Smooth muscle cell (in vitro differentiated cells): ENCODE results near the gene CD44. TPM values are rescaled to one million over a fixed set of nuclear protein-coding genes. Genes with fewer than 3 reads are reported as not detected.
A peak's percentile ranks its signal among the peaks of the same experiment; 100 is the strongest.

Experiments
- DNase-seq: peaks from one replicate; lab custom pipeline; 2025; ENCODE audit not compliant: unreplicated experiment; lab: John Stamatoyannopoulos, UW
- H2AFZ ChIP-seq: fragments of 200-600 bp; sonication (generic); 2 replicates; pipeline ENCODE4 v1.6.0; 2016; ENCODE audit warnings: antibody characterized with exemption, low read depth, mild to moderate bottlenecking
- H3F3A ChIP-seq: fragments of 200-600 bp; sonication (generic); 2 replicates; pipeline ENCODE4 v1.6.0; 2017; ENCODE audit warnings: antibody characterized with exemption, low read depth
- H3K27ac ChIP-seq: fragments of 200-600 bp; sonication (generic); 2 replicates; pipeline ENCODE4 v1.5.1; 2016; ENCODE audit warnings: low read depth, mild to moderate bottlenecking
- H3K27me3 ChIP-seq: fragments of 200-600 bp; sonication (generic); 2 replicates; pipeline ENCODE4 v1.6.1; 2016; ENCODE audit warnings: low read depth, mild to moderate bottlenecking
- H3K36me3 ChIP-seq: fragments of 200-600 bp; sonication (generic); 2 replicates; pipeline ENCODE4 v1.5.1; 2016; ENCODE audit warnings: low read depth
- H3K4me1 ChIP-seq: fragments of 200-600 bp; sonication (generic); 2 replicates; pipeline ENCODE4 v1.5.1; 2016; ENCODE audit warnings: low read depth
- H3K4me2 ChIP-seq: fragments of 200-600 bp; sonication (generic); 2 replicates; pipeline ENCODE4 v1.6.0; 2016; ENCODE audit warnings: mild to moderate bottlenecking
- H3K4me3 ChIP-seq: fragments of 200-600 bp; sonication (generic); 2 replicates; pipeline ENCODE4 v1.5.1; 2016; ENCODE audit warnings: mild to moderate bottlenecking
- H3K79me2 ChIP-seq: fragments of 200-600 bp; sonication (generic); 2 replicates; pipeline ENCODE4 v1.6.0; 2016; ENCODE audit warnings: low read depth, mild to moderate bottlenecking
- H3K9ac ChIP-seq: fragments of 200-600 bp; sonication (generic); 2 replicates; pipeline ENCODE4 v1.6.0; 2016; ENCODE audit warnings: low read depth
- H3K9me3 ChIP-seq: fragments of 200-600 bp; sonication (generic); replicated peaks from 2 replicates; pipeline ENCODE4 v1.5.1; 2016; ENCODE audit warnings: low read depth
- H4K20me1 ChIP-seq: fragments of 200-600 bp; sonication (generic); 2 replicates; pipeline ENCODE4 v1.6.0; 2016; ENCODE audit warnings: low read depth
- CTCF ChIP-seq: fragments of 200-600 bp; sonication (generic); IDR thresholded peaks from 2 replicates; pipeline ENCODE4 v1.5.1; 2017; ENCODE audit warnings: borderline replicate concordance, mild to moderate bottlenecking, antibody characterized with exemption; ENCODE audit not compliant: insufficient read depth, poor library complexity, severe bottlenecking
- WGBS: methylation state at CpG from one replicate; pipeline ENCODE4 v1.1.7; 2016; ENCODE audit warnings: low lambda C conversion rate; 5-methylcytosine and 5-hydroxymethylcytosine counted together
- polyA plus RNA-seq: library from polyadenylated mRNA; unstranded; fragments of >200 nt; fragmentation: Nextera tagmentation; extraction: Ambion mirVana; gene quantifications from 2 replicates; pipeline ENCODE4 v1.2.1, GENCODE V29; 2016
- total RNA-seq: library from RNA; depleted of rRNA; stranded (reverse); fragments of >200 nt; gene quantifications from 2 replicates; pipeline ENCODE4 v1.2.3, GENCODE V29; 2014

Gene CD44
- total and polyA plus RNA-seq, 2 experiments from 2014 or later, result 116 to 248 TPM

GRCh38 chr11:35267504-35267903, 128.5 kb downstream of the CD44 start:
- H3K9me3 ChIP-seq, result no peaks in the 10 kb centered on the region
- no peaks in the 10 kb centered on the region for H4K20me1 ChIP-seq
- no peaks in the 10 kb centered on the region for H3K4me1 ChIP-seq
- peak overlapping the region; percentile 38 for H3K4me2 ChIP-seq
- H2AFZ ChIP-seq, result no peak overlapping the region
- TF ChIP-seq CTCF, result no peak
- H3K9ac ChIP-seq, result no peak overlapping the region
- no peaks in the 10 kb centered on the region for H3K36me3 ChIP-seq
- WGBS, result 54% methylated on average over 2 of the region's 2 CpGs
- no peak overlapping the region for H3K4me3 ChIP-seq
- DNase-seq, result no peak
- H3K27ac ChIP-seq, result no peak overlapping the region
- no peaks in the 10 kb centered on the region for H3F3A ChIP-seq
- H3K79me2 ChIP-seq, result no peaks in the 10 kb centered on the region
- H3K27me3 ChIP-seq, result no peaks in the 10 kb centered on the region

- H2AFZ ChIP-seq, result no peak overlapping the region
- H3F3A ChIP-seq, result no peaks in the 10 kb centered on the region
- no peaks in the 10 kb centered on the region for H3K9me3 ChIP-seq
- 39% methylated on average over 1 of the region's 1 CpG for WGBS
- TF ChIP-seq CTCF, result no peak
- no peak for DNase-seq
- no peak overlapping the region for H3K4me2 ChIP-seq
- H3K27ac ChIP-seq, result no peak overlapping the region
- no peaks in the 10 kb centered on the region for H4K20me1 ChIP-seq
- H3K27me3 ChIP-seq, result no peaks in the 10 kb centered on the region
- no peaks in the 10 kb centered on the region for H3K79me2 ChIP-seq
- H3K36me3 ChIP-seq, result no peaks in the 10 kb centered on the region
- no peaks in the 10 kb centered on the region for H3K4me1 ChIP-seq
- no peak overlapping the region for H3K4me3 ChIP-seq
- no peak overlapping the region for H3K9ac ChIP-seq
Observed at GRCh38 chr11:35270342-35270741, 131.4 kb downstream of the CD44 start.

GRCh38 chr11:35271031-35271430, 132.1 kb downstream of the CD44 start:
- H3K9me3 ChIP-seq, result no peaks in the 10 kb centered on the region
- no peak for TF ChIP-seq CTCF
- H3K79me2 ChIP-seq, result no peaks in the 10 kb centered on the region
- H3K4me1 ChIP-seq, result no peaks in the 10 kb centered on the region
- DNase-seq, result no peak
- H4K20me1 ChIP-seq, result no peaks in the 10 kb centered on the region
- no peaks in the 10 kb centered on the region for H3K27me3 ChIP-seq
- H3K4me2 ChIP-seq, result no peak overlapping the region
- no peaks in the 10 kb centered on the region for H3K36me3 ChIP-seq
- 97% methylated on average over 3 of the region's 3 CpGs for WGBS
- no peak overlapping the region for H2AFZ ChIP-seq
- no peaks in the 10 kb centered on the region for H3F3A ChIP-seq
- no peak overlapping the region for H3K27ac ChIP-seq
- no peak overlapping the region for H3K4me3 ChIP-seq
- H3K9ac ChIP-seq, result no peak overlapping the region

GRCh38 chr11:35272391-35272902, 133.5 kb downstream of the CD44 start:
- Histone ChIP-seq H2AFZ (no peak overlapping the region), H3K27ac (peak overlapping the region; percentile 45), H3K4me1 (no peaks in the 10 kb centered on the region), H3K9ac (no peak overlapping the region), H3K27me3 (no peaks in the 10 kb centered on the region), H3K79me2 (no peaks in the 10 kb centered on the region), H4K20me1 (no peaks in the 10 kb centered on the region), H3K4me3 (no peak overlapping the region), H3K36me3 (no peaks in the 10 kb centered on the region), H3F3A (no peaks in the 10 kb centered on the region), H3K4me2 (no peak overlapping the region), H3K9me3 (no peaks in the 10 kb centered on the region)
- 62% methylated on average over 5 of the region's 5 CpGs for WGBS
- DNase-seq, result no peak
- no peak for TF ChIP-seq CTCF
